Activated naive CD4-positive, alpha-beta T cell treated with anti-CD3 and anti-CD28 coated beads, Interleukin-2, amount 10 ng/mL, durations not matched to agents 7 days and 5 days (primary cell): ENCODE results near the gene TNFRSF8.

Experiments
- CTCF ChIA-PET: fragments of 350-600 bp; sonication (Branson Sonifier 250); formaldehyde crosslinking; loops from one replicate; lab custom pipeline; 2021; ENCODE audit warnings: antibody characterized with exemption; lab: Charles Lee
- DNase-seq: peaks from one replicate; pipeline ENCODE4 v3.0.0-alpha.2; 2020
- H3K27ac Mint-ChIP-seq: one replicate; pipeline ENCODE4 v1.8.0; 2021; ENCODE audit warnings: mild to moderate bottlenecking, moderate library complexity, mixed read lengths
- H3K27me3 Mint-ChIP-seq: one replicate; pipeline ENCODE4 v1.8.0; 2021; ENCODE audit warnings: mild to moderate bottlenecking, mixed read lengths
- H3K36me3 Mint-ChIP-seq: one replicate; pipeline ENCODE4 v1.8.0; 2021; ENCODE audit warnings: mixed read lengths
- H3K4me1 Mint-ChIP-seq: one replicate; pipeline ENCODE4 v1.8.0; 2021; ENCODE audit warnings: mixed read lengths
- H3K4me3 Mint-ChIP-seq: one replicate; pipeline ENCODE4 v1.8.0; 2021; ENCODE audit warnings: mild to moderate bottlenecking, moderate library complexity, mixed read lengths
- H3K9me3 Mint-ChIP-seq: one replicate; pipeline ENCODE4 v1.8.0; 2021; ENCODE audit warnings: mixed read lengths

The TNFRSF8 gene

DNA sequence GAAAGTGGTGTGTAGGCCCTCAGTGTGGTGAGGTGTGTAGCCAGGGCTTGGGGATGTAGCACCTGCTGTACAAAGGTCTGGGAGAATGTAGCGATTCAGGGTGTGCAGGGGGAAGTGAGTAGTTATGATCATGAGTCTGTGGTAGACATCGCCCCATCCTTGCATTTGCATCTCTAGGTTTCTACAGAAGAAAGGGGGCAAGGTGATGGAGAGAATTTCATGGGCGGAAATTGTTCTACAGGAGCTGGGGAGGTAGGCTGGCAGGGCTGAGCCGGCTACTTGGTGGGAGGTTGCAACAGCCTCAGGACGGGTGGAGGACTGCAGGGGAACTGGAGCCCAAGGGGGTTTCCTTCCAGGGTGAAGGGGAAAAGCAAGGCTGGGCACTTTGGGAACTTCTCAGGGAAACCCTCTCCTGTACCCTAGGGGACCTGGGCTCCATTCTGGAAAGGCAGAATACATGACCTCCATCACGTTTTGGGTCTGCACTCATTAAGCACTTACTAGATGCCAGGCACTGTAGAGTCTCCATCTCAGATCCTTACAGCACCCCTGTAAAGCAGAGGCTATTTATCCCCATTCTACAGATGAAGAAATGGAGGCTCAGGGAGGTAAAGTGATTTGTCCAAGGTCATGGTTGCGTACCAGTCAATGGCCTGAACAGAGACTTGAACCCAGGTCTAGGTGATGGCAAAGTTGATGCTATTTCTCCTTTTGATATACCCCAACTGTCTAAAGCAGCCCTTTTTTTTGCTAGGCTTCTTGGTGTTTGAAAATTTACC is 89.2 kb downstream of the TNFRSF8 start:
- Mint-ChIP-seq H3K4me1 (peaks cover 93% of the 10 kb centered on the region), H3K36me3 (peaks cover 24% of the 10 kb centered on the region), H3K27ac (peak overlapping the region; percentile 100), H3K27me3 (no peaks in the 10 kb centered on the region), H3K9me3 (peaks cover 9% of the 10 kb centered on the region), H3K4me3 (peak overlapping the region; percentile 10)
- CTCF ChIA-PET: interaction anchor here (0.7 kb wide), 1 partner anchor 16 kb away, joined by 3 read pairs; no protein-coding TSS in a partner anchor
- DNase-seq: no peak

DNA sequence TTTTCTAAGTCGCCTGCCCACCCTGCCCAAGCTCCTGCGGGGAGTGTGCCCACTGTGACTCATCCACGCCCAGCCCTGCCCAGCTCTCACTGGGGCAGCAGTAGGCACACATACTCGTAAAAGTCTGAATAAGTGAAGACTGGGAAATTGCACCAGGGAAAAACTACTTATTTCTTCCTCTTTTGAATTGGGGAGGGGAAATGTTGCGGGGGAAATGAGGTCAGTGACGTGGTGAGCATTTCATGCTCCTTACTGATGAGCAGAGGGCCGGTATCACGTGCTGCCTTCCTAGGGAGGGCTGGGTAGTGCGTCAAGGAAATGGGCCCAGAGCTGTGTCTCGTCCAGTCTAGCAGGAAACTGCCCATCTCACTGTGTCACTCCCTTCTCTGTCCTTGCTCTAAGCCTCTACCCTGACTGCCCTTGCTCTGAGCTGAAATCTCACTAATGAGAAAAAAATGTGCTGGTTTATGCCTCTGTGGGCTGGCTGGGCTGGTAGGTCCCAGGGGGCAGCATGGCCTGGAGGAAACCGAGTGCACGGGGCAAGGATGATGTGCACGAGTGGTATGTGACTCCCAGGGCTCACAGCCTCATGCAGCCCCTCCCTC is 90.2 kb downstream of the TNFRSF8 start:
- Mint-ChIP-seq H3K9me3 (peaks cover 9% of the 10 kb centered on the region), H3K4me1 (peaks cover 93% of the 10 kb centered on the region), H3K27me3 (no peaks in the 10 kb centered on the region), H3K27ac (peak overlapping the region; percentile 100), H3K4me3 (peak overlapping the region; percentile 11), H3K36me3 (peaks cover 24% of the 10 kb centered on the region)
- CTCF ChIA-PET: no interaction called here
- DNase-seq: no peak

DNA sequence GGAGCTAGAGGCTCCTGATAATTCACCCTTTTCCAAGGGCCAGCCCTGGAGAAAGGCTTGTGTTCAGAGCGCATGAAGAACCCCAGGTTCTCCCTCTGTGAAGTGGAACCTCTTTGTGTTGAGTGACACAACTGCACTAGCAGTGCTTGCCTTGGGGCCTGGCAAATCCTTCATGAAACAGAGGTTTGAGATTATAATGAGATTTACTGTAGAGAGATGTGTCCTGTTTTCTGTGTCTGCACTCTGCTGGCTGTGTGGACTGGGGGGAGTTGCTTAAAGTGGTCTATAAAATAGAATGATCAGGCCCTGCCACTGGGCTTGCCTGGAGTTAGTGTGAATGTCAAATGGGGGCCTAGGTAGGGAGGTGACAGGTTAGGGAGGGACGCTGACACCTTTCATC is 92.2 kb downstream of the TNFRSF8 start:
- Mint-ChIP-seq H3K4me3 (no peak overlapping the region), H3K27me3 (no peaks in the 10 kb centered on the region), H3K9me3 (peaks cover 2% of the 10 kb centered on the region), H3K36me3 (peaks cover 14% of the 10 kb centered on the region), H3K27ac (peak overlapping the region; percentile 69), H3K4me1 (peaks cover 90% of the 10 kb centered on the region)
- CTCF ChIA-PET: interaction anchor here (1.5 to 2.5 kb wide), 2 partner anchors 9 to 31 kb away, joined by 5 to 16 read pairs; no protein-coding TSS in a partner anchor
- DNase-seq: no peak

DNA sequence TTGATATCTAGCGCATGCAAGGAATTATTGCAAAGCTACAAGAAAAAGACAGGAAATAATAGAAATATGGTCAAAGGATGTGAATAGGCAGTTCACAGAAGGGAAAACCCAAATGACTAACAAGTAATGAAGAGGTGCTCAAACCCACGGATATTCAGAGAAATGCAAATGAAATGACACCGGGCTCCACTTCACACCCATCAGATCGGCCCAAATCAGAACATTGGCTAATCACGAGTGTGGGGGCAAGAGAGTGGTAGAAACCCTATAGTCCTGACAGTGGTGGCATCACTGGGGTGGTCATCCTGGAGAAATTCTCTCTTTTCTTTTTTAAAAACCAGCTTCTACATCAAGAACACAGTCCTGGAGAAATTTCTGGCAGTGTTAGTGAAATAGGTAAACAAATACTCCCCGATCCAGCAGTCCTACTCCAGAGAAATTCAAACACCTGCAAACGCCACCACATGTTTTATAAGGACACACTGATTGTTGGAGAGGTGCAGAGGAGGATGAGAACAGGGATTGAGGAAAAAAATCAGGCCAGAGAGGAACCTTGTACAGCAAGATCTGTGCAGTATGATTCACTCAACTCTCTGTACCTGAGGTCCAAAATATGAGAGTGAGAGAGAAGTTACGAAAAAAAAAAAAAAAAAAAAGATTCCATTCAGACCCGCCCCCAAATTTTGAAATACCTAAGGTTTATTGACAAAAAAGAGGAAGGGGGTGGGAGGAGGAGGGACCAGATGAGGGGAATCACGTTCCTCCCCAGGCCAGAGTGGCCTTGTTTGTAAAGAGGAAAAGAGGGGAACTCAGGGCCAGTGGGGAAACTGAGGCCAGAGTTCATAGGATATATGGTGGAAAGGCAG is 94.5 kb downstream of the TNFRSF8 start:
- Mint-ChIP-seq H3K27ac (peak overlapping the region; percentile 98), H3K27me3 (no peaks in the 10 kb centered on the region), H3K4me3 (peak overlapping the region; percentile 62), H3K36me3 (peaks cover 8% of the 10 kb centered on the region), H3K4me1 (peaks cover 90% of the 10 kb centered on the region), H3K9me3 (peaks cover 2% of the 10 kb centered on the region)
- DNase-seq: no peak
- CTCF ChIA-PET: interaction anchor here (1.2 to 2.5 kb wide), 4 partner anchors 9 to 33 kb away, joined by 4 to 16 read pairs (median 6); partner anchors contain the start of gene TNFRSF1B

DNA sequence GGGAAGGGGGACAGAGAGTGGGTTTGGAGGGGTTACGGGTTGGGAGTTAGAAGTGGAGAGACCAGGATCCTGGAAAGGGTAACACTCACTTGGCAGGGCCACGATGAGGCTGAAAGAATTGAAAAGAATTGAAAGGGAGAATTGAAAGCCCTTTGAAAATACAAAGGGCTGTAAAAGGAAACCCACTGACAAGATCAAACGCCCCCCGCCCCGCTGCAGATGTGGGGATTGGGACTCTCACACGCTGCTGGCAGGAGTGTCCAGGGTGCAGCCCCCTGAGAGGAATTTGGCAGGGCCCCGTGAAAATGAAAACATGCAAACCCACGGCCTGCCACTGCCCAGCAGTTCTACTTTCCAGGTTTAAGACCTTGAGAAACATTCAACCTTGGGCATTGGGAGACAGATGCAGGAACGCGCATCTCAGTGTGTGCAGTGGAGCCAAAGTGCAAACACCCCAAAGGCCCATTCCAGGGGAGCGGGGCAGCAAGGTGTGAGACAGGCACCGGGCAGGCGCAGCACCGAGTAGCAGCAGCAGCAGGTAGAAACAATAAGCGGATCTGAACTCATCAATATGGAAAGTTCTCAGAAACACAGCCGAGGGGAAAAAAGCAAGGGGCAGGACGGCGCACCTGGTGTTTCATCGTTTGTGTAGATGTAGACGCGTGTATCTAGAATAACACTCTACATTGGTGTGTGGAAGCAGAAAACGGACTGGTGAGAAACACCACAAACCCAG is 95.4 kb downstream of the TNFRSF8 start:
- peak overlapping the region; percentile 98 for H3K27ac Mint-ChIP-seq
- peak; percentile 62 for DNase-seq
- peaks cover 2% of the 10 kb centered on the region for H3K9me3 Mint-ChIP-seq
- CTCF ChIA-PET: no interaction called here
- H3K4me3 Mint-ChIP-seq: peak overlapping the region; percentile 62
- peaks cover 8% of the 10 kb centered on the region for H3K36me3 Mint-ChIP-seq
- H3K27me3 Mint-ChIP-seq: no peaks in the 10 kb centered on the region
- peaks cover 90% of the 10 kb centered on the region for H3K4me1 Mint-ChIP-seq

DNA sequence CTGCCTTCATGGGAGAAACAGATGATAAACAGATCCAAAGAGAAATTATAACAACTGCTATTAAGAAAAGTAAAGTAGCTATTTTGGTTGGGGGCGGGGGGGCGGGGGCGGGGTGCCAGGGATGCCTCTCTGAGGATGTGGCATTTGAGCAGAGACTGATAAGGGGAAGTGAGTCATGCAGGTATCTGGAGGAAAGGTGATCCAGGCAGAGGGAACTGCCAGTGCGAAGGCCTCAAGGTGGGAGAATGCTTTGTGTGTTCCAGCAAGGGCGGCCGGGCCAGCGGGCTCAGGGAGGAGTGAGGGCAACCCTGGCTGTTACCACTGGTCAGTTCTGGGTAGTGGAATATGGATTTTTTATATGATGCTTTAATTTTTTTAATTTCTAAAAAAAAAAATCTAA is 96.7 kb downstream of the TNFRSF8 start:
- H3K4me1 Mint-ChIP-seq: peaks cover 97% of the 10 kb centered on the region
- DNase-seq: peak; percentile 55
- CTCF ChIA-PET: interaction anchor here (0.7 to 0.9 kb wide), 2 partner anchors 13 to 35 kb away, joined by 3 read pairs; no protein-coding TSS in a partner anchor
- no peaks in the 10 kb centered on the region for H3K27me3 Mint-ChIP-seq
- peak overlapping the region; percentile 41 for H3K4me3 Mint-ChIP-seq
- H3K36me3 Mint-ChIP-seq: peaks cover 8% of the 10 kb centered on the region
- peak overlapping the region; percentile 85 for H3K27ac Mint-ChIP-seq
- peaks cover 2% of the 10 kb centered on the region for H3K9me3 Mint-ChIP-seq

DNA sequence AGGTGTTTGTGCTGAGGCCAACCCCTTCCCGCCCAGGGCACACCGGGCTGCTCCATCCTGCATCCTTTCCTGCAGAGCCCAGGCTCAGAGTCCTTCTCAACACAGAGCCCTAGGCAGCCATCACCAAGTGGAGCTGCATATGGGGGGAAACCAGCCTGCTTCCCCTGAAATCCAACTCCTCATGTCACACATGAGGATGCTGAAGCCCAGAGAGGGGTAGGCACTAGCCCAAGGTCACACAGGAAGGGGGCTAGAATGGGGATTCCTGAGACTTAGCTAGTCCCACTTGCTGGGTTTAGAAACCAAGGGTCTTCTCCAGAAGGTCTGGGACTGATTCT is 98.2 kb downstream of the TNFRSF8 start:
- no peaks in the 10 kb centered on the region for H3K27me3 Mint-ChIP-seq
- H3K36me3 Mint-ChIP-seq: peaks cover 1% of the 10 kb centered on the region
- H3K27ac Mint-ChIP-seq: peak overlapping the region; percentile 95
- H3K9me3 Mint-ChIP-seq: peaks cover 2% of the 10 kb centered on the region
- H3K4me3 Mint-ChIP-seq: peak overlapping the region; percentile 35
- CTCF ChIA-PET: interaction anchor here (1.0 to 2.5 kb wide), 4 partner anchors 12 to 37 kb away, joined by 4 to 22 read pairs (median 9); no protein-coding TSS in a partner anchor
- no peak for DNase-seq
- H3K4me1 Mint-ChIP-seq: peaks cover 93% of the 10 kb centered on the region

DNA sequence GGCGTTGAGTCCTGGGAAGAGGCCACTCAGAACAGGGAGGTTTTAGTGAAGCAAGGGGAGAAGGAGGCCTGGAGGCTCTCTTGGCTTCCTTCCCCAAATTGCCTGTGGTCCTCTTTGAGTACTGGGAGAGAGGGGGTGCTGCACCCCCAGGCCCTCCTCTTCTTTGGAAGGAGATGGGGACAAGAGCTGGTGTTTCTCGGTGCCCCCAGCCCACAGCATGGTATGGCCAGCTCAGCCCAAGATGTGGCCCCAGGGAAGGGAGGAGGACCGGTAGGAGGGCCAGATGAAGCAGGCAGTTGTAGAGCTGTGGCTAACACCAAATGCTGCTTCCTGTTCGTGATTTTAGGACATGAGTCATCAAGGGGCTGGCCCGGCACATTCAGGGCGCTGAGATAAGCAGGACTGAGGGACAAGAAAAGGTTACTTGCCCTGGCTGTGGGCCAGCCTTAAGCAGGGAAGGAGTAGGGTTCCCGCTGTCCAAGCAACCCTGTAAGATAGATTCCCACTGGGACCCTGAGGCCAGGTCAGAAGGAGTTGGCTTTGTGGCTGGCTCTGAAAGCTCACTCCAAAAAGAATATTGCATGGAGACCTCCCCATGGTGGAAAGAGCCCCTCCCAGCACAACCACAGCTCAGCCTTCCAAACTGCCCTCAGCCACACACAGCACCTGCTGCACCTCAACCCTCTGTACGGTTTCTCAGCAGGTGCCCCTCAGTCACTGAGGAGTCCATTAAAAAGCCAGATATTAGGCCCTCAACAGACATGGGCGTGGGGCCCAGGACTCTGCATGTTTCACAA is 98.8 kb downstream of the TNFRSF8 start:
- Mint-ChIP-seq H3K27me3 (no peaks in the 10 kb centered on the region), H3K27ac (peak overlapping the region; percentile 95), H3K4me1 (peaks cover 93% of the 10 kb centered on the region), H3K36me3 (peaks cover 4% of the 10 kb centered on the region), H3K4me3 (peak overlapping the region; percentile 35), H3K9me3 (peaks cover 2% of the 10 kb centered on the region)
- CTCF ChIA-PET: interaction anchor here (1.0 to 2.5 kb wide), 4 partner anchors 12 to 37 kb away, joined by 4 to 22 read pairs (median 9); no protein-coding TSS in a partner anchor
- peak; percentile 85 for DNase-seq

DNA sequence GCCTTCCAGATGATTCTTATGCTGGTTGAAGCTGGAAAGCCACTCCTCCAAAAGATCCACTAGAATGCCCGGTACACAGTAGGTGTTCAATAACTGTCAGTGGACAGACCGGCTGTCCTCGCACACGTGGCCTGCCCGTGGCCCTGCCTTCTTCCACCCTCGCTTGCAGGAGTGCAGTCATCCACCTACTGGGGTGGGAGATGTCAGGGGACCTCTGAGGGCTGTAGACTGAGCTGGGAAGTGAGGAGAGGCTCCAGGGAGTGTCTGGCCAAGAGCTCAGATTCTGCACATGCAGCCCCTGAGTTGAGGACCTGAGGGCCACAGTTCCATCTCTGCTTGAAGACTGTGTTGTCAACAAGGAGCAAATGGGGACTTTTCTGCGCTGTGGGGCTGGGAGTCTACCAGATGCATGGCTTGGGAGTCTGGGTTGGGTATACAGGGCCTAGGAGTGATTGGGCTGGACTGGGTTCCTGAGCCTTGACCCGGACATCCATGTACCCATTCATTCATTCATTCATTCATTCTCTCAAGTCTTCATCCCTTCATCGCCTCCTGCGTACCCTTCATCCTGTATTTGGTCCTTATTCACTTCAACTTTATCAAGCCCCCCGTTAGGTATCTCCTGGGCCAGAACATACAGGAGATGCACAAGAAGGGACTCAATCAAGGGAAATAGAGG is 99.5 kb downstream of the TNFRSF8 start:
- Mint-ChIP-seq H3K4me3 (peak overlapping the region; percentile 35), H3K27me3 (no peaks in the 10 kb centered on the region), H3K4me1 (peaks cover 87% of the 10 kb centered on the region), H3K27ac (peak overlapping the region; percentile 95), H3K36me3 (peaks cover 6% of the 10 kb centered on the region), H3K9me3 (peaks cover 2% of the 10 kb centered on the region)
- CTCF ChIA-PET: interaction anchor here (1.0 to 2.5 kb wide), 5 partner anchors 11 to 38 kb away, joined by 3 to 22 read pairs (median 4); no protein-coding TSS in a partner anchor
- DNase-seq: no peak

DNA sequence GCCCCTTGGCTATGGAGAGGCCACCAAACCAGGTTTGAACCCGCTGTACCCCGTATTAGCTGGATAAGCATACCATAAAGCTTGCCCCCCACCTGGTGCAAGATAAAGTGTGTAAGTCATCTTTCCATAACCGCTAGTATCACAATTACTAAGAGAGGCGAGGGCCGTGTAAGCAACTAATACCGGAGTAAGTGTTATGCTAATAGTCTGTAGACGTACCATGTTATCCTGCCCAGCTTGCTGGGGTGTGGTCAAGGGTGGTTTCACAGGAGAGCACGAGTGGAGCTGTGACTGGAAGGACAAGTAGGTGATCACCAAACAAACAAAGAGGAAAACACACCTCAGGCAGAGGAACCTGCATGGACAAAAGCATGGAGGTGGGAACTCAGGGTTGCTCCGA is 100.1 kb downstream of the TNFRSF8 start:
- no peaks in the 10 kb centered on the region for H3K27me3 Mint-ChIP-seq
- CTCF ChIA-PET: interaction anchor here (1.2 to 2.5 kb wide), 4 partner anchors 13 to 38 kb away, joined by 3 to 22 read pairs (median 8); no protein-coding TSS in a partner anchor
- peaks cover 2% of the 10 kb centered on the region for H3K9me3 Mint-ChIP-seq
- peak overlapping the region; percentile 95 for H3K27ac Mint-ChIP-seq
- H3K36me3 Mint-ChIP-seq: peaks cover 12% of the 10 kb centered on the region
- H3K4me1 Mint-ChIP-seq: peaks cover 87% of the 10 kb centered on the region
- DNase-seq: no peak
- no peak overlapping the region for H3K4me3 Mint-ChIP-seq

DNA sequence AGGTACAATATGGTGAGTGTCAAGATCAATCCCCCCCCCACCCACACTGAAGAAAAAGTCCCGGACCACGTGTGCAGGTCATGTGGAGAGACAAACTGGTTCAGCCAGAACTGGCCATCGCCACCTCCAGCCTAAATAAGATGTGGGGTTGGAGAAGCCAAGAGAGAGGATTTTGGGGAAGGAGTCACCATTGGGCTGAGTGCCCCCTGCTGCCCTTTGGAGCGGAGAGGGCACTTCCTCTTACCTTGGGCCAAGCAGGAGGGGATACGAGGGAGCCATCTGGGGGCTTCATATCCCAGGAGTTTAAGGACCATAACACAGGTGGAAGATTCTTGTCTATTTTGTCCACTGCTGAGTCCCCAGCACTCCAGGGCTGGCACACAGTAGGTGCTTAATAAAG is 101.1 kb downstream of the TNFRSF8 start:
- no peak overlapping the region for H3K4me3 Mint-ChIP-seq
- H3K27me3 Mint-ChIP-seq: no peaks in the 10 kb centered on the region
- CTCF ChIA-PET: interaction anchor here (1.1 to 2.8 kb wide), 4 partner anchors 9 to 46 kb away, joined by 4 to 10 read pairs (median 4); no protein-coding TSS in a partner anchor
- H3K9me3 Mint-ChIP-seq: peaks cover 2% of the 10 kb centered on the region
- H3K27ac Mint-ChIP-seq: peak overlapping the region; percentile 55
- DNase-seq: no peak
- H3K36me3 Mint-ChIP-seq: peaks cover 19% of the 10 kb centered on the region
- peaks cover 87% of the 10 kb centered on the region for H3K4me1 Mint-ChIP-seq

DNA sequence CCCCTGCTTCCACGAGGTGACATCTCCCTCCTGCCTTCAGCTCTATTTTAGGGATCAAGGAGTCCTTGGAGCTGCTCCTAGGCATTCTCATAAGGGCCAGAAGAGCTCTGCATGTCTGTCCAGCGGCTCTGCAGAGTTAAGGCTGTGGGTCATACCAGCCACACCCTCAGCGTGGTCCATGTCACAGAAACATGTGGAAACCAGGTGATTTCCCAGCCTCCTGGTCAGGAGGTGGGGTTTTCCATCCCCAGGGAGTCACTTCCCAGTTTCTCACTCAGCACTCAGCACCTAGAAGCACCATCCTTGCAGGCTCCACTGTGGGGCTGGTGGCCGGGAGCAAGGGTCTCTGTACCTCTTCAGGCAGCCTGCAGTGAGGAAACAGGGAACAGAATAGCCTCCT is 102.2 kb downstream of the TNFRSF8 start:
- Mint-ChIP-seq H3K9me3 (no peaks in the 10 kb centered on the region), H3K27me3 (no peaks in the 10 kb centered on the region), H3K4me1 (peaks cover 88% of the 10 kb centered on the region), H3K27ac (no peak overlapping the region), H3K4me3 (no peak overlapping the region), H3K36me3 (peaks cover 28% of the 10 kb centered on the region)
- DNase-seq: no peak
- CTCF ChIA-PET: interaction anchor here (0.9 to 2.8 kb wide), 7 partner anchors 8 to 112 kb away, joined by 3 to 10 read pairs (median 4); no protein-coding TSS in a partner anchor
